Stimulated activated CD4-positive, alpha-beta T cell treated with anti-CD3 and anti-CD28 coated beads, Interleukin-12 subunit alpha, Interleukin-12 subunit beta, amount 100 ng/mL, for 4 hours (primary cell): ENCODE data around the gene SLC16A10.
"Not testable (repeated sequence)": the region's sequence is repeated elsewhere in the genome, so short reads cannot be mapped to it uniquely, and the experiment has no call there.

ENCODE experiments used
- DNase-seq: peaks from one replicate; pipeline ENCODE4 v3.0.0-alpha.2; 2020

The SLC16A10 gene

DNA sequence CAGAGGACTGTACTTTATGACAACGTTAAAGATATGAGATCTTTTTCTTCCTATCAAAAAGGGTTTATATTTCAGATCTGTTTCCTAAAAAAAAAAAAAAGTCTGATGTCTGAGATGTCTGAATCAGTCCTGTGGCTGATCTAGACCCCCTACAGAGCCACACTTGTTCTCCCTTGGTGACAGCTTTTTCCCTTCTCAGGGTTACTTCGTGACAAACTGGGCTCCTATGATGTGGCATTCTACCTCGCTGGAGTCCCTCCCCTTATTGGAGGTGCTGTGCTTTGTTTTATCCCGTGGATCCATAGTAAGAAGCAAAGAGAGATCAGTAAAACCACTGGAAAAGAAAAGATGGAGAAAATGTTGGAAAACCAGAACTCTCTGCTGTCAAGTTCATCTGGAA lies 134.5 kb downstream of the SLC16A10 start:
- no peak for DNase-seq

- DNase-seq = no peak
Observed at GRCh38 chr6:111222341-111222740, 135.0 kb downstream of the SLC16A10 start.

GRCh38 chr6:111228094-111228493 lies 140.8 kb downstream of the SLC16A10 start:
- no peak for DNase-seq

- no peak for DNase-seq
Observed at GRCh38 chr6:111230351-111231089, 143.2 kb downstream of the SLC16A10 start.

DNA sequence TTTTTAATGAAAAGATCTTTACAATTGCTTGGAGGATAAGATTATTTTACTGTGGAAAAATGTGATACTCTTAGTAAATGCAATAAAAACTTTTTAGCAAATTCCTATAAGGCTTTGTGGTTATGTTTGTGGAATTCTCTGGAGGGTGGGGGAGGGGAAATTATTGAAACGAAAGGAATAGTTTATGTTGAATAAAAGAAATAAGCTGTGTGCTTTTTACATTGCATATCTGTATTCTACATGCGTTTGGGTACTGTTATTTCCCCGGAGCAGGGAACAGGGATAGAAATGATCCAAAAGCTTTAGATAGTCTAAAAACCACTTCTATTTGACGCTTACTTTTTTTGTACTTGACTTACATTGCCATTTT lies 143.8 kb downstream of the SLC16A10 start:
- DNase-seq = no peak

GRCh38 chr6:111237852-111238251 lies 150.5 kb downstream of the SLC16A10 start:
- no peak for DNase-seq

GRCh38 chr6:111238464-111239119 lies 151.3 kb downstream of the SLC16A10 start:
- no peak for DNase-seq

DNA sequence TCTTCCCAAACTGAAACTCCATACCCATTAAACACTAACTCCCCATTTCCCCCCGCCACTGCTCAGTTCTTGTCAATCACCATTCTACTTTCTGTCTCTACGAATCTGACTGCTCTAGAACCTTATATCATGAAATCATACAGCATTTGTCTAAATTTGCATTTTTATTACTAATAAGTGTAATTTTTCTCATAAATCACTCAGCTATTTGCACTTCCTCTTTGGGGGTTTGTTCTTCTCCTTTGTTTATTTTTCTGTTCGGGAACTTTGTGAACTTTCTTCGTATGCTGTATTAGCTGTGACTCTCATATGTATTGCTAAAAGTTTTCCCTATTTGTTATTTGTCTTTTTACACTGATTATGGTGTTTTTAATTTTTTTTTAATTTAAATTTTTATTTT lies 152.2 kb downstream of the SLC16A10 start:
- no peak for DNase-seq

- DNase-seq = no peak
Observed at GRCh38 chr6:111242452-111242851, 155.1 kb downstream of the SLC16A10 start.

- DNase-seq = no peak
Observed at GRCh38 chr6:111243095-111243494, 155.8 kb downstream of the SLC16A10 start.

DNA sequence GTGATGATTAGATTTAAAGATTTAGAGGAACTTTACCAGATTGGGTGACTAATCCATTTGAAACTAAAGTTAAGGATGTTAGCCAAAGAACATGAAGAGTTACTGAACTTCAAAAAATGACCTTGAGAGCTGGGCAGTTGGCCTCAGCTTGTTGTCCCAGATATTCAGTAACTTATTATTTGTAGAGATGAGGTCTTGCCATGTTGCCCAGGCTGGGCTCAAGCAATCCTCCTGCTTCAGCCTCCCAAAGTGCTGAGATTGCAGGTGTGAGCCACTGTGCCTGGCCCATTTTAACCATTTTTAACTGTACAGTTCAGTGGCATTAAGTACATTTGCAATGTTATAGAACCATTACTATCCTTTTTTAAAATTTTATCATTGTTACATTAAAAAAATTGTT lies 161.5 kb downstream of the SLC16A10 start:
- DNase-seq = no peak

DNA sequence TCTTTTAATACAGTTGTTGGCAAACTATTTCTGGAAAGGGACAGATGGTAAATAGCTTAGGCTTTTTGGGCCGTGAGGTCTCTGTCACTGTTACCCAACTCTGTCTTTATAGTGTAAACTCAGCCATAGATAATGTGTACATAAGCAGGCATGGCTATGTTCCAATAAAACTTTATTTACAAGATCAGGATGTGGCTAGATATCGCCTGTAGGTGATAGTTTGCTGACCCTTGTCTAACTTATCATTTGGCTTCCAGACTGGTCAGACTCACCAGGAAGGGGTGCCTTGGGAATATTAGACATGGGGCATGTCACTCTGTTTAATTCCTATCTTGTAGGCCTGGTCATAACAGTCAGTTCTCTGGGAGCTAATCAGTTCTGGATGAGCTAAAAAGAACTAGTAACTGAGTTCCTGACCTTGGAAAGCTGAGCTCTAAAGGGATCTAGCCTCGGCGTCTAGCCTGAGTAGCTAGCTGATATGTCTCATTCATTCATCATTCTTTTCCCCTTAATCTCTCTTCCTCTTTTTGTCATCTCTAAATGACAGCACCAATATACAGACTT lies 163.6 kb downstream of the SLC16A10 start:
- DNase-seq = no peak

DNA sequence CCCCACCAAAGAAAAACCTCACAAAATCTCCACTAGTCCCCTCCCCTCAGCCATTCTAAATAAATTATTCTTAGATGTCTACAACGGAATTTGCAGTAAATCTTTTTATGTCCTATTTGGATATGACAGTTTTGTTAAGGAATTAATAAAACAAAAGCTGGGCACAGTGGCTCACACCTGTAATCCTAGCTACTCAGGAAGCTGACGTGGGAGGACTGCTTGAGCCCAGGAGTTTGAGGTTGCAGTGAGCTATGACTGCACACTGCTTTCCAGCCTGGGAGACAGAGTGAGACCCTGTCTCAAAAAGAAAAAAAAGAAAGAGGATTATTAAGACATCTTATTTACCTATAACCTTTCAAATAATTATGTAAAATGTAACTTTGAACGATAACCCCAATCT lies 165.4 kb downstream of the SLC16A10 start:
- no peak for DNase-seq

GRCh38 chr6:111254004-111254778 lies 166.9 kb downstream of the SLC16A10 start:
- DNase-seq = no peak

DNA sequence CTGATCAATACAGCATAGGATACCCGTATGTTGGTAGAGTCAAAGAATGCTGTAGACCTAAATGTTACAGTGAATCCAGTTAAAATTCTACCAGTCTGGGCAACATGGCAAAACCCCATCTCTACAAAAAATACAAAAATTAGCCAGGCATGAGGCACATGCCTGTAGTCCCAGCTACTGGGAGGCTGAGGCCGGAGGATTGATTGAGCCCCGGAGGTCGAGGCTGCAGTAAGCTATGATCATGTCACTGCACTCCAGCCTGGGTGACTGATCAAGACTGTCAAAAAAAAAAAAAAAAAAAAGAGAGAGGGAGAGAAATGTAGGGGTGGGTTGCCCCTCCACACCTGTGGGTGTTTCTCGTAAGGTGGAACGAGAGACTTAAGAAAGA lies 167.5 kb downstream of the SLC16A10 start:
- no peak for DNase-seq

DNA sequence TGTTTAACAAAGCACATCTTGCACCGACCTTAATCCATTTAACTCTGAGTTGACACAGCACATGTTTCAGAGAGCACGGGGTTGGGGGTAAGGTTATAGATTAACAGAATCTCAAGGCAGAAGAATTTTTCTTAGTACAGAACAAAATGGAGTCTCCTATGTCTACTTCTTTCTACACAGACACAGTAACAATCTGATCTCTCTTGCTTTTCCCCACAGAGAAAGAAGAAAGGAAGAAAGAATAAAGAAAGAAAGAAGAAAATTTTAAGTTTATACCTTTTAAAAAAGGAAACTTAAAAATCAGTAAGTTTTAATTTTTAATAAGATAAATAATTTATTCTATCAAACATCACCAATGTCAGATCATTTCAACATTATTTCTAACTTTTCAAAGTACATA lies 168.5 kb downstream of the SLC16A10 start:
- DNase-seq = not testable (repeated sequence)

DNA sequence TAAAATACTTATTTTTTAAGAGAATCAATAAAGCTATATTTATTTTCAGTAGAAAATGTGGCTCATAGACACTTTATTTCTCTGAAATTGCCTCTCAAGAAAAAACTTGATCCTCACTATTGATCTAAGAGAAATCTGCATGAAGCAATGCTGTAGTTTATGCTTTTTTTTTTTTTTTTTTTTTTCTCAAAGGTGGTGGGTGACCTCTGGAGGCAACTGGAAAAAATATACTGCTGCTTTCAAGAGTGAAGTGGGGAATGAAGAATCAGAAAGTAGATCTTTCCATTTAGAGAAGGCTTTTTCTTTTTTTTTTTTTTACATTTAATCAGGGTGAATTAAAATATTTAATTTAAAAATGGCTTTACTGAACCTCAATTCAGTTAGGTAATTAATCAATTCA lies 169.3 kb downstream of the SLC16A10 start:
- no peak for DNase-seq

- no peak for DNase-seq
Observed at GRCh38 chr6:111258010-111258409, 170.7 kb downstream of the SLC16A10 start.

DNA sequence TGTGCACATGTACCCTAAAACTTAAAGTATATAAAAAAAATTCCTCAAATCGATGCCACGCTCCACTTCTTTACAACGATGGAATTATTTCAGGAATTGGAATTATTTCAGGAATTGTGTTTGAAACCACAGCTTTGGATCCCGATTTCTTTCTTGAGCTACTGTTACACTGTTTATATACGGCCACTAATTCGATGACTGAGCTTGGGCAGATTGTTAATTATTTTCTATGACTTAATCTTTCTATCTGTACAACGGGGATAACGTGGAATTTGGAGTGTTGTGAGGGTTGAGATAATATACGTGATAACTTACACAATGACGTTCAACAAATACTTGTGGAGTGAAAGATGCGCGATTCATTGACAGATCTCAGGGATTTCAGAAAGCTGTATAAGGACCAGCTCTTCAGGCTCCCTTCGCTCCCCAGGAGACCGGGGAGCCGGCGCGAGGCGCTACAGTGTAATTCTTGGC lies 171.3 kb downstream of the SLC16A10 start:
- DNase-seq = no peak

- peak; percentile 98 for DNase-seq
Observed at GRCh38 chr6:111259089-111259831, 172.0 kb downstream of the SLC16A10 start.

- no peak for DNase-seq
Observed at GRCh38 chr6:111260570-111261298, 173.4 kb downstream of the SLC16A10 start.

- no peak for DNase-seq
Observed at GRCh38 chr6:111263837-111264236, 176.5 kb downstream of the SLC16A10 start.
